GM12801 (cell line): Measurements from ENCODE around the gene AUTS2.

ENCODE experiments used
- TF ChIP-seq, protein P1 (sequence below): IDR thresholded peaks from one replicate; pipeline ENCODE4 v1.5.1; 2011; ENCODE audit warnings: control low read depth; ENCODE audit not compliant: insufficient read length; ENCODE audit errors: extremely low read depth

The AUTS2 gene

GRCh38 chr7:70607759-70608158 is 1009.5 kb downstream of the AUTS2 start:
- TF ChIP-seq, protein P1, sequence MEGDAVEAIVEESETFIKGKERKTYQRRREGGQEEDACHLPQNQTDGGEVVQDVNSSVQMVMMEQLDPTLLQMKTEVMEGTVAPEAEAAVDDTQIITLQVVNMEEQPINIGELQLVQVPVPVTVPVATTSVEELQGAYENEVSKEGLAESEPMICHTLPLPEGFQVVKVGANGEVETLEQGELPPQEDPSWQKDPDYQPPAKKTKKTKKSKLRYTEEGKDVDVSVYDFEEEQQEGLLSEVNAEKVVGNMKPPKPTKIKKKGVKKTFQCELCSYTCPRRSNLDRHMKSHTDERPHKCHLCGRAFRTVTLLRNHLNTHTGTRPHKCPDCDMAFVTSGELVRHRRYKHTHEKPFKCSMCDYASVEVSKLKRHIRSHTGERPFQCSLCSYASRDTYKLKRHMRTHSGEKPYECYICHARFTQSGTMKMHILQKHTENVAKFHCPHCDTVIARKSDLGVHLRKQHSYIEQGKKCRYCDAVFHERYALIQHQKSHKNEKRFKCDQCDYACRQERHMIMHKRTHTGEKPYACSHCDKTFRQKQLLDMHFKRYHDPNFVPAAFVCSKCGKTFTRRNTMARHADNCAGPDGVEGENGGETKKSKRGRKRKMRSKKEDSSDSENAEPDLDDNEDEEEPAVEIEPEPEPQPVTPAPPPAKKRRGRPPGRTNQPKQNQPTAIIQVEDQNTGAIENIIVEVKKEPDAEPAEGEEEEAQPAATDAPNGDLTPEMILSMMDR = no peak

- TF ChIP-seq, protein P1 = no peak
Observed at GRCh38 chr7:70608229-70608628, 1010.0 kb downstream of the AUTS2 start.

DNA sequence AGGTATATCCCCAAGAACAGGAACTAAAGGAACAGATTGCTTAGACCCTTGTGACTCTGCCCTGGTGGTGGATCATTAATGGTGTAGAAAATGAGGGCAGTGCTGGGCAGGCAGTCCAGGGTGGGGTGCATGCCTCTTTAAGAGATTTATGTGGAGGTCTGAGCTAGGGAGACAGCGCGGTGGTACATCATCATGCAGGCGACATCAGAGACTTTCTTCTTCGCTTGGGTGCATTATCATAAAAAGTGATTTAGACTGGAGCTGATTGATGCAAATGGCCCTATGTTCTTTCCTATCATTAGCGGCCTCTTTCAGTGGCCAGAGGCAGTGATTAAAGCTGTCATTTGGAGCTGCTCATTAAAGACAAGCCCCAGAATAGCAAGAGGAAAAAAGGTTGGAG is 1014.5 kb downstream of the AUTS2 start:
- TF ChIP-seq, protein P1 = no peak

GRCh38 chr7:70614237-70615045 is 1016.2 kb downstream of the AUTS2 start:
- TF ChIP-seq, protein P1 = no peak

- TF ChIP-seq, protein P1 = no peak
Observed at GRCh38 chr7:70615066-70615606, 1016.9 kb downstream of the AUTS2 start.

DNA sequence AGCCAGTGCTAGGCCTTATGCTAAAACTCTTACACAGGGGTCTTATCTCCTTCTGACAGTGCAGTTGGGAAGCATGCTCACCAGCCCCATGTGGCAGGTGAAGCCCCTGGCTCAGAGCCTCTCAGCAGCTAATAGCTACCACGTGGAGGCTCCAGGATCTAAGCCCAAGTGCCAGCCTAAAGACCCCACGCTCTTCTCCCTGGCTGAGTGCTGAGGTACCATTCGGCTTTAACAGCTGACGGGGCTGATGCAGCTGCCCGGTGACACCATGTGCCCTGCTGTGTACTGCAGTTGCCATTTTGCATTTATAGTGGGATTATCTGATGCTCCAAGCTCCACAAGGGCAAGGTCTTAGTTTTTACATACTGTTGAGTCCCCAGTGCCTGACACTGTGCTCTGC is 1017.9 kb downstream of the AUTS2 start:
- TF ChIP-seq, protein P1 = no peak

GRCh38 chr7:70616821-70617220 is 1018.5 kb downstream of the AUTS2 start:
- TF ChIP-seq, protein P1 = no peak
